Measurements from ENCODE around the gene VPS11. TPM values are rescaled to one million over a fixed set of nuclear protein-coding genes. Genes with fewer than 3 reads are reported as not detected.

VPS11 gene
- total RNA-seq, 2 experiments from 2014 or later: 20.5 to 25.4 TPM

- no peak for DNase-seq
- peaks cover 30% of the 10 kb centered on the region for H3K36me3 Mint-ChIP-seq (ENCODE audit: low read depth)
- POLR2A ChIA-PET: interaction anchor here (0.6 to 1.3 kb wide), 2 partner anchors 14 to 108 kb away, joined by 3 to 6 read pairs; a partner anchor contains a TSS
- no peaks in the 10 kb centered on the region for H3K9me3 Mint-ChIP-seq (ENCODE audit: low read depth)
- ATAC-seq: no peak
- H3K4me3 Mint-ChIP-seq: no peak overlapping the region
- no peaks in the 10 kb centered on the region for H3K27me3 Mint-ChIP-seq
- H3K4me1 Mint-ChIP-seq: peaks cover 16% of the 10 kb centered on the region
- CTCF ChIA-PET: interaction anchor here (0.8 to 1.3 kb wide), 2 partner anchors 14 to 152 kb away, joined by 3 to 6 read pairs; partner anchors contain the start of gene VPS11
- peak overlapping the region; percentile 40 for H3K27ac Mint-ChIP-seq
- intact Hi-C loops (cut with DNase I, micrococcal nuclease): no loop called here
Observed at GRCh38 chr11:119081682-119082260, 14.2 kb downstream of the VPS11 start.

- peaks cover 7% of the 10 kb centered on the region for H3K36me3 Mint-ChIP-seq (ENCODE audit: low read depth)
- peaks cover 22% of the 10 kb centered on the region for H3K4me1 Mint-ChIP-seq
- H3K9me3 Mint-ChIP-seq (ENCODE audit: low read depth): no peaks in the 10 kb centered on the region
- peak within 1 kb of the TSS; percentile 92 for H3K27ac Mint-ChIP-seq
- DNase-seq (peak; percentile 96), ATAC-seq (peak; percentile 94)
- H3K4me3 Mint-ChIP-seq: peak within 1 kb of the TSS; percentile 97
- intact Hi-C loops (cut with DNase I, micrococcal nuclease): loop anchor here (1.0 kb wide), 8 partner anchors 10 to 67 kb away; partner anchors contain the start of genes DPAGT1 (in 2 of the 2), VPS11 (in 2 of the 2), C2CD2L (in 1 of the 2) and HINFP (in 1 of the 2)
- CTCF ChIA-PET: interaction anchor here (0.6 to 2.6 kb wide), 16 partner anchors 11 to 271 kb away, joined by 3 to 12 read pairs (median 4); partner anchors contain the start of genes DPAGT1 and VPS11
- no peaks in the 10 kb centered on the region for H3K27me3 Mint-ChIP-seq
- POLR2A ChIA-PET: interaction anchor here (0.6 to 3.0 kb wide), 11 partner anchors 8 to 121 kb away, joined by 3 to 28 read pairs (median 8); partner anchors contain the start of genes C2CD2L, CBL, DPAGT1 and VPS11
Observed at GRCh38 chr11:119084663-119085436, 17.2 kb downstream of the VPS11 start, which contains the start of gene HMBS. HMBS (plus strand) TSS chr11:119084881; CDS start chr11:119085034, 153 bp downstream.

- Mint-ChIP-seq H3K27me3 (no peaks in the 10 kb centered on the region), H3K9me3 (ENCODE audit: low read depth) (no peaks in the 10 kb centered on the region), H3K36me3 (ENCODE audit: low read depth) (peaks cover 7% of the 10 kb centered on the region), H3K4me3 (peak overlapping the region; percentile 97), H3K27ac (peak overlapping the region; percentile 92), H3K4me1 (peaks cover 22% of the 10 kb centered on the region)
- ChIA-PET POLR2A (interaction anchor here (0.6 to 3.0 kb wide), 11 partner anchors 9 to 120 kb away, joined by 3 to 28 read pairs (median 8); partner anchors contain the start of genes C2CD2L, CBL, DPAGT1 and HINFP), CTCF (interaction anchor here (0.8 to 2.6 kb wide), 5 partner anchors 14 to 240 kb away, joined by 3 to 12 read pairs (median 7); partner anchors contain the start of genes DPAGT1 and VPS11)
- intact Hi-C loops (cut with DNase I, micrococcal nuclease): loop anchor here (1.0 kb wide), 3 partner anchors 10 to 55 kb away; partner anchors contain the start of genes DPAGT1 (in 1 of the 2) and SLC37A4 (in 1 of the 2)
- peak; percentile 37 for ATAC-seq
- DNase-seq: peak; percentile 63
Observed at GRCh38 chr11:119085437-119085847, 17.8 kb downstream of the VPS11 start.

- Mint-ChIP-seq H3K27ac (no peak overlapping the region), H3K36me3 (ENCODE audit: low read depth) (peaks cover 9% of the 10 kb centered on the region), H3K4me1 (peaks cover 30% of the 10 kb centered on the region), H3K9me3 (ENCODE audit: low read depth) (no peaks in the 10 kb centered on the region), H3K4me3 (peak overlapping the region; percentile 9), H3K27me3 (no peaks in the 10 kb centered on the region)
- DNase-seq: no peak
- intact Hi-C loops (cut with DNase I, micrococcal nuclease): no loop called here
- ATAC-seq: no peak
- CTCF ChIA-PET: interaction anchor here (0.7 to 1.1 kb wide), 2 partner anchors 32 to 54 kb away, joined by 3 to 4 read pairs; no protein-coding TSS in a partner anchor
- POLR2A ChIA-PET: interaction anchor here (0.6 to 3.0 kb wide), 2 partner anchors 9 to 15 kb away, joined by 5 to 18 read pairs; partner anchors contain the start of gene DPAGT1
Observed at GRCh38 chr11:119087123-119087522, 19.5 kb downstream of the VPS11 start.

DNA sequence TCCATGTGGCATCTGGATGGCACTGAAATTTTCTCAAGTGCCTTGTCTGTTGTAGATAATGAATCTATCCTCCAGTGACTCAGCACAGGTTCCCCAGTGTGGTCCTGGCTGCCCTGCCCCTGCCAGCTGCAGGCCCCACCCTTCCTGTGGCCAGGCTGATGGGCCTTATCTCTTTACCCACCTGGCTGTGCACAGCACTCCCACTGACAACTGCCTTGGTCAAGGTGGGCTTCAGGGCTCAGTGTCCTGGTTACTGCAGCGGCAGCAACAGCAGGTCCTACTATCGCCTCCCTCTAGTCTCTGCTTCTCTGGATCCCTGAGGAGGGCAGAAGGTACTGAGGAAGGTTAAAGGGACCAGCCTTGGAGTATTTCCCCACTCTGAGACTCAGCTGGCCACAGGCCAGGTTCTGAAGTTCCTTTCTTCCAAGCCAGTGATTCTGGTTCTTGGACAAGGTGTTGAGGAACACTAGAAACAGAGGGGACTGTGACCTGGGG, 20.2 kb downstream of the VPS11 start:
- H3K9me3 Mint-ChIP-seq (ENCODE audit: low read depth): no peaks in the 10 kb centered on the region
- DNase-seq (no peak), ATAC-seq (no peak)
- peaks cover 37% of the 10 kb centered on the region for H3K4me1 Mint-ChIP-seq
- H3K36me3 Mint-ChIP-seq (ENCODE audit: low read depth): peaks cover 16% of the 10 kb centered on the region
- intact Hi-C loops (cut with DNase I, micrococcal nuclease): no loop called here
- H3K4me3 Mint-ChIP-seq: no peak overlapping the region
- H3K27me3 Mint-ChIP-seq: no peaks in the 10 kb centered on the region
- CTCF ChIA-PET: interaction anchor here (1.1 kb wide), 1 partner anchor 55 kb away, joined by 3 read pairs; no protein-coding TSS in a partner anchor
- H3K27ac Mint-ChIP-seq: no peak overlapping the region
- POLR2A ChIA-PET: no interaction called here

DNA sequence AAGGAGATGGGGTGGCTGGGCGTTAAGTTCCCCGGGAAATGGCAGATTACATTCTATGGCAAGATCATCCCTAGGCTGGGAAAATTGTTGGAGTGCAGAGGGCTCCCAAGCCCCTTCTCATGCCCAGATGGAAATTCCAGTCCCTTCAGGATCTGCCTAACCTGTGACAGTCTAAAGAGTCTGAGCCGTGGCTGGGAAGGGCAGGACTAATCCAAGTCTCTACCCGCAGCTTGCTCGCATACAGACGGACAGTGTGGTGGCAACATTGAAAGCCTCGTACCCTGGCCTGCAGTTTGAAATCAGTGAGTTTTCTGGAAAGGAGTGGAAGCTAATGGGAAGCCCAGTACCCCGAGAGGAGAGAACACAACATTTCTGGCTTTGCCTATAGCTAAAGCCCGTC, 20.8 kb downstream of the VPS11 start:
- Mint-ChIP-seq H3K36me3 (ENCODE audit: low read depth) (peaks cover 22% of the 10 kb centered on the region), H3K27ac (no peak overlapping the region), H3K4me3 (no peak overlapping the region), H3K4me1 (peaks cover 42% of the 10 kb centered on the region), H3K27me3 (no peaks in the 10 kb centered on the region), H3K9me3 (ENCODE audit: low read depth) (no peaks in the 10 kb centered on the region)
- no peak for ATAC-seq
- CTCF ChIA-PET: interaction anchor here (1.0 kb wide), 1 partner anchor 21 kb away, joined by 4 read pairs; the partner anchor contains the start of gene VPS11
- POLR2A ChIA-PET: interaction anchor here (1.2 kb wide), 1 partner anchor 14 kb away, joined by 4 read pairs; no protein-coding TSS in a partner anchor
- no peak for DNase-seq
- intact Hi-C loops (cut with DNase I, micrococcal nuclease): no loop called here

GRCh38 chr11:119089319-119089718, 21.7 kb downstream of the VPS11 start:
- Mint-ChIP-seq H3K27me3 (no peaks in the 10 kb centered on the region), H3K27ac (no peak overlapping the region), H3K4me3 (no peak overlapping the region), H3K4me1 (peaks cover 43% of the 10 kb centered on the region), H3K9me3 (ENCODE audit: low read depth) (no peaks in the 10 kb centered on the region), H3K36me3 (ENCODE audit: low read depth) (peaks cover 31% of the 10 kb centered on the region)
- intact Hi-C loops (cut with DNase I, micrococcal nuclease): no loop called here
- ATAC-seq: no peak
- ChIA-PET CTCF (interaction anchor here (0.7 kb wide), 1 partner anchor 24 kb away, joined by 3 read pairs; no protein-coding TSS in a partner anchor), POLR2A (interaction anchor here (1.2 kb wide), 1 partner anchor 13 kb away, joined by 4 read pairs; no protein-coding TSS in a partner anchor)
- no peak for DNase-seq

DNA sequence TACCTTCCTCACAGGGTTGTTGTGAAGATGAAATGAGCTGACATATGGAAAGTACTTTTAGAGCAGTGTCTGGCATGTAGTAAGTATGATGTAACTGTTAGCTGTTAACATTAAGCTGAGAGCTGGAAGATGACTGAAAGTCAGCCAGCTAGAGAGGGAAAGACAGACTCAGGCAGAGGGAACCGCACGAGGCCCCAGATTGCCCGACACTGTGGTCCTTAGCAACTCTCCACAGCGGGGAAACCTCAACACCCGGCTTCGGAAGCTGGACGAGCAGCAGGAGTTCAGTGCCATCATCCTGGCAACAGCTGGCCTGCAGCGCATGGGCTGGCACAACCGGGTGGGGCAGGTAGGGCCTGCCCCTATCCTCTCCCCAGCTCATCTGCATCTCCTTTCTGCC, 23.6 kb downstream of the VPS11 start:
- ChIA-PET POLR2A (interaction anchor here (0.6 to 2.4 kb wide), 5 partner anchors 11 to 163 kb away, joined by 3 to 13 read pairs (median 4); partner anchors contain the start of genes C2CD2L, DPAGT1, TRAPPC4 and VPS11), CTCF (interaction anchor here (0.7 to 1.0 kb wide), 2 partner anchors 24 to 105 kb away, joined by 3 read pairs; partner anchors contain the start of gene VPS11)
- no peaks in the 10 kb centered on the region for H3K27me3 Mint-ChIP-seq
- H3K4me3 Mint-ChIP-seq: no peak overlapping the region
- peak overlapping the region; percentile 71 for H3K27ac Mint-ChIP-seq
- peaks cover 38% of the 10 kb centered on the region for H3K4me1 Mint-ChIP-seq
- intact Hi-C loops (cut with DNase I, micrococcal nuclease): no loop called here
- H3K36me3 Mint-ChIP-seq (ENCODE audit: low read depth): peaks cover 44% of the 10 kb centered on the region
- DNase-seq (no peak), ATAC-seq (no peak)
- H3K9me3 Mint-ChIP-seq (ENCODE audit: low read depth): no peaks in the 10 kb centered on the region

DNA sequence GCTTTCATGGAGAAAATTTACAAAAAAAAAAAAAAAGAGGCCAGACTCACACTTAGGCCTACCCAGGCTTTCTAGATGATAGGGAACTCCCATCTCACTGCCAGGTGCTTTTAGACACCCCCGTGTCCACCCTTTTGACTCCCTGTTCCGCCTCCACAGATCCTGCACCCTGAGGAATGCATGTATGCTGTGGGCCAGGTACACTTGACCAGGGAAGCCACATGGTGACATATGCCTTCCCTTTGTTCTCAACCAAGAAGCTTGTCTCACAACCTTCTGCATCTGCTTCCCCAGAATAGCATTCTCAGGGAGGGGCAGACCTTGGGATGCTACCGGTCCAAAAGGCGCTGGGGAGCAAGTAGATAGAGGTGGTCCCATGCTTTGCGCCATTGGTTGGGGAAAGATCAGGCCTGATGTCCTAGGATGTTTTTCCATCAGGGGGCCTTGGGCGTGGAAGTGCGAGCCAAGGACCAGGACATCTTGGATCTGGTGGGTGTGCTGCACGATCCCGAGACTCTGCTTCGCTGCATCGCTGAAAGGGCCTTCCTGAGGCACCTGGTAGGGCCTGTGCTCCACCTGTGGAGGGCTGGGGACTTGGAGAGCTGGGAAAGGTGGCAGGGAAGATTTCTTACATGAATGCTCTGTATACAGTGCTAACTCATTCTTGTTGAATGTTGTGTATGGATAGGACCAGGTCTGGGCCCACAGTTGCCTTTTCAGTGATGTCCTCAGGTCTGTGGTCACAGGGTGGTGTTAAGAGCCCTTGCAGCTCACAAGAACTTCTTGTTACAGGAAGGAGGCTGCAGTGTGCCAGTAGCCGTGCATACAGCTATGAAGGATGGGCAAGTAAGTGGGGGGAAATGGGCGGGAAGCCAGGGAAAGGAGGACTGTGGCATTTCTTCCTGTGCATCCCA, 24.6 kb downstream of the VPS11 start:
- DNase-seq (no peak), ATAC-seq (no peak)
- Mint-ChIP-seq H3K4me1 (peaks cover 42% of the 10 kb centered on the region), H3K4me3 (peak overlapping the region; percentile 93), H3K27ac (peak overlapping the region; percentile 23), H3K27me3 (no peaks in the 10 kb centered on the region), H3K9me3 (ENCODE audit: low read depth) (no peaks in the 10 kb centered on the region), H3K36me3 (ENCODE audit: low read depth) (peaks cover 53% of the 10 kb centered on the region)
- intact Hi-C loops (cut with DNase I, micrococcal nuclease): no loop called here
- CTCF ChIA-PET: interaction anchor here (0.6 to 1.1 kb wide), 3 partner anchors 10 to 103 kb away, joined by 3 to 4 read pairs (median 3); partner anchors contain the start of gene C2CD2L
- POLR2A ChIA-PET: interaction anchor here (0.8 to 2.4 kb wide), 6 partner anchors 8 to 30 kb away, joined by 4 to 13 read pairs (median 6); partner anchors contain the start of genes C2CD2L, DPAGT1, HINFP and HMBS
